MM.1S (cell line): Measurements from ENCODE around the gene SPECC1.

Experiments used
- DNase-seq: peaks from one replicate; pipeline ENCODE4 v3.0.0-alpha.2; 2015
- H2AFZ ChIP-seq: fragments of 300-600 bp; sonication (generic); 2 replicates; pipeline ENCODE4 v1.6.0; 2016; ENCODE audit warnings: antibody characterized with exemption, low read length
- H3F3A ChIP-seq: fragments of 300-600 bp; sonication (generic); 2 replicates; pipeline ENCODE4 v1.6.1; 2016; ENCODE audit warnings: mild to moderate bottlenecking, antibody characterized with exemption, low read length, moderate library complexity, mixed read lengths; ENCODE audit not compliant: insufficient read depth
- H3K27ac ChIP-seq: fragments of 300-600 bp; sonication (generic); 2 replicates; pipeline ENCODE4 v1.5.1; 2016; ENCODE audit warnings: mild to moderate bottlenecking, low read length
- H3K27me3 ChIP-seq: fragments of 300-600 bp; sonication (generic); replicated peaks from 2 replicates; pipeline ENCODE4 v1.6.0; 2016; ENCODE audit warnings: low read length; ENCODE audit not compliant: insufficient read depth
- H3K36me3 ChIP-seq: fragments of 300-600 bp; sonication (generic); replicated peaks from 2 replicates; pipeline ENCODE4 v1.6.1; 2016; ENCODE audit warnings: mild to moderate bottlenecking, low read length, mixed read lengths; ENCODE audit not compliant: insufficient read depth
- H3K4me1 ChIP-seq: fragments of 300-600 bp; sonication (generic); 2 replicates; pipeline ENCODE4 v1.6.1; 2016; ENCODE audit warnings: low read length, mixed read lengths
- H3K4me2 ChIP-seq: fragments of 300-600 bp; sonication (generic); 2 replicates; pipeline ENCODE4 v1.6.0; 2016; ENCODE audit warnings: low read depth, low read length
- H3K4me3 ChIP-seq: fragments of 300-600 bp; sonication (generic); 2 replicates; pipeline ENCODE4 v1.5.1; 2016; ENCODE audit warnings: low read length, mixed read lengths
- H3K79me2 ChIP-seq: fragments of 300-600 bp; sonication (generic); 2 replicates; pipeline ENCODE4 v1.6.1; 2016; ENCODE audit warnings: mixed run types, low read length, mixed read lengths
- H3K9ac ChIP-seq: fragments of 300-600 bp; sonication (generic); 2 replicates; pipeline ENCODE4 v1.6.1; 2016; ENCODE audit warnings: low read length, mixed read lengths
- H3K9me2 ChIP-seq: fragments of 300-600 bp; sonication (generic); replicated peaks from 2 replicates; pipeline ENCODE4 v1.6.1; 2016; ENCODE audit warnings: mild to moderate bottlenecking, low read length, mixed read lengths; ENCODE audit not compliant: insufficient read depth
- H3K9me3 ChIP-seq: fragments of 300-600 bp; sonication (generic); replicated peaks from 2 replicates; pipeline ENCODE4 v1.6.1; 2016; ENCODE audit warnings: mild to moderate bottlenecking, low read length, mixed read lengths; ENCODE audit not compliant: insufficient read depth
- H4K20me1 ChIP-seq: fragments of 300-600 bp; sonication (generic); 2 replicates; pipeline ENCODE4 v1.6.1; 2016; ENCODE audit warnings: mild to moderate bottlenecking, low read length, moderate library complexity, mixed read lengths; ENCODE audit not compliant: insufficient read depth
- CTCF ChIP-seq: fragments of 300-600 bp; sonication (generic); IDR thresholded peaks from 2 replicates; pipeline ENCODE4 v1.5.1; 2016; ENCODE audit warnings: antibody characterized with exemption, low read length, mixed read lengths
- EZH2 ChIP-seq: fragments of 300-600 bp; sonication (generic); optimal IDR thresholded peaks from 2 replicates; pipeline ENCODE3; 2017; ENCODE audit warnings: low read depth, mild to moderate bottlenecking, antibody characterized with exemption, low read length, mixed read lengths
- EZH2phosphoT487 ChIP-seq: fragments of 300-600 bp; sonication (generic); IDR thresholded peaks from 2 replicates; pipeline ENCODE4 v1.6.1; 2018; ENCODE audit warnings: antibody characterized with exemption, low read length

SPECC1 gene

GRCh38 chr17:20216154-20216815 is 207.1 kb downstream of the SPECC1 start:
- Histone ChIP-seq H3F3A (no peaks in the 10 kb centered on the region), H3K9ac (no peak overlapping the region), H3K9me3 (no peaks in the 10 kb centered on the region), H3K27me3 (no peaks in the 10 kb centered on the region), H3K4me3 (no peak overlapping the region), H3K27ac (no peak overlapping the region), H3K79me2 (peaks cover 13% of the 10 kb centered on the region; the same call in 1 of the 2 replicates), H3K4me2 (no peak overlapping the region), H3K9me2 (no peaks in the 10 kb centered on the region), H3K4me1 (no peaks in the 10 kb centered on the region), H2AFZ (no peak overlapping the region), H4K20me1 (no peaks in the 10 kb centered on the region), H3K36me3 (no peaks in the 10 kb centered on the region)
- TF ChIP-seq CTCF, result no peak
- no peak for TF ChIP-seq EZH2phosphoT487
- TF ChIP-seq EZH2, result no peak
- no peak for DNase-seq

- no peak for DNase-seq
- no peak overlapping the region for H2AFZ ChIP-seq
- no peaks in the 10 kb centered on the region for H3K4me1 ChIP-seq
- H3F3A ChIP-seq, result no peaks in the 10 kb centered on the region
- H3K36me3 ChIP-seq, result no peaks in the 10 kb centered on the region
- no peaks in the 10 kb centered on the region for H4K20me1 ChIP-seq
- no peaks in the 10 kb centered on the region for H3K9me3 ChIP-seq
- no peaks in the 10 kb centered on the region for H3K27me3 ChIP-seq
- H3K79me2 ChIP-seq, result peaks cover 13% of the 10 kb centered on the region
- H3K9me2 ChIP-seq, result no peaks in the 10 kb centered on the region
- TF ChIP-seq EZH2 (no peak), CTCF (no peak), EZH2phosphoT487 (no peak)
- H3K9ac ChIP-seq, result no peak overlapping the region
- no peak overlapping the region for H3K4me2 ChIP-seq
- H3K4me3 ChIP-seq, result no peak overlapping the region
- no peak overlapping the region for H3K27ac ChIP-seq
These were observed 207.7 kb downstream of the SPECC1 start for GRCh38 chr17:20216853-20217252.

- no peaks in the 10 kb centered on the region for H3K9me2 ChIP-seq
- TF ChIP-seq CTCF (no peak), EZH2 (no peak), EZH2phosphoT487 (no peak)
These were observed 208.5 kb downstream of the SPECC1 start for GRCh38 chr17:20217677-20218076.

More at GRCh38 chr17:20217677-20218076, 208.5 kb downstream of the SPECC1 start:
- H3K4me1 ChIP-seq, result no peaks in the 10 kb centered on the region
- H3K27me3 ChIP-seq, result no peaks in the 10 kb centered on the region
- no peak overlapping the region for H3K9ac ChIP-seq
- no peak overlapping the region for H3K27ac ChIP-seq
- peaks cover 13% of the 10 kb centered on the region for H3K79me2 ChIP-seq
- no peaks in the 10 kb centered on the region for H3K9me3 ChIP-seq
- no peak overlapping the region for H2AFZ ChIP-seq
- H4K20me1 ChIP-seq, result no peaks in the 10 kb centered on the region
- no peak overlapping the region for H3K4me3 ChIP-seq
- H3K4me2 ChIP-seq, result no peak overlapping the region
- DNase-seq, result no peak
- no peaks in the 10 kb centered on the region for H3F3A ChIP-seq
- no peaks in the 10 kb centered on the region for H3K36me3 ChIP-seq
